Measurements from ENCODE around the gene NQO1. TPM values are rescaled to one million over a fixed set of nuclear protein-coding genes. Genes with fewer than 3 reads are reported as not detected.

Gene NQO1
- total RNA-seq, 2 donors from 2014 or later = 23.5 to 31.4 TPM

- intact Hi-C loops (cut with DNase I) = no loop called here
- DNase-seq (ENCODE audit: low spot score) = no peak
Observed at GRCh38 chr16:69663846-69664245, 62.5 kb downstream of the NQO1 start.

GRCh38 chr16:69662901-69663300, 63.5 kb downstream of the NQO1 start:
- no peak for DNase-seq (ENCODE audit: low spot score)
- intact Hi-C loops (cut with DNase I) = no loop called here

GRCh38 chr16:69660166-69660565, 66.2 kb downstream of the NQO1 start:
- intact Hi-C loops (cut with DNase I) = no loop called here
- DNase-seq (ENCODE audit: low spot score) = no peak

Other genes with a start within 250 kb of the NQO1 start
- gene NFAT5, start 160.6 kb downstream of the NQO1 start, total RNA-seq = 10 to 100 TPM; 43.0 to 55.3 TPM
- gene NOB1, start 28.4 kb upstream of the NQO1 start, total RNA-seq = 10 to 100 TPM; 24.2 to 25.3 TPM
- 10 to 100 TPM; 42.3 to 42.5 TPM for gene WWP2, start 35.8 kb upstream of the NQO1 start, total RNA-seq
- gene CLEC18A, start 224.8 kb upstream of the NQO1 start, total RNA-seq = under 1 TPM in 1 of 2 donors, not detected in 1; 0.43 TPM

Data from posterior vena cava (tissue), 2 donors.